ENCODE data around the gene DOP1A. TPM values are rescaled to one million over a fixed set of nuclear protein-coding genes. Genes with fewer than 3 reads are reported as not detected.

DOP1A gene
- 26.8 and 29.8 TPM in 2 replicates for total RNA-seq

GRCh38 chr6:83067448-83068439 lies at the start of gene DOP1A:
TSS of gene DOP1A (plus strand) at chr6:83067671. CDS start at chr6:83096978, 29,307 bp downstream.

GRCh38 chr6:83065511-83066192 lies 1.8 kb upstream of the DOP1A start, which contains the start of gene UBE3D:
TSS of gene UBE3D (minus strand) at chr6:83065841. CDS start at chr6:83065718, 123 bp downstream.

GRCh38 chr6:83192871-83193746 lies 125.6 kb downstream of the DOP1A start, which contains the start of the genes PGM3 and RWDD2A:
TSS of gene PGM3 (minus strand) at chr6:83193265. CDS start at chr6:83191012, 2,253 bp downstream.
TSS of gene RWDD2A (plus strand) at chr6:83193357. CDS start at chr6:83194452, 1,095 bp downstream.

Other genes starting within 250 kb of the DOP1A start
- gene UBE3D, start 1.8 kb upstream of the DOP1A start, total RNA-seq, result 7.0 and 7.4 TPM in 2 replicates
- gene PGM3, start 125.6 kb downstream of the DOP1A start, total RNA-seq, result 89.0 and 97.0 TPM in 2 replicates
- gene RWDD2A, start 125.7 kb downstream of the DOP1A start, total RNA-seq, result 3.3 and 3.9 TPM in 2 replicates